Measurements from ENCODE around the gene PES1.

The PES1 gene

DNA sequence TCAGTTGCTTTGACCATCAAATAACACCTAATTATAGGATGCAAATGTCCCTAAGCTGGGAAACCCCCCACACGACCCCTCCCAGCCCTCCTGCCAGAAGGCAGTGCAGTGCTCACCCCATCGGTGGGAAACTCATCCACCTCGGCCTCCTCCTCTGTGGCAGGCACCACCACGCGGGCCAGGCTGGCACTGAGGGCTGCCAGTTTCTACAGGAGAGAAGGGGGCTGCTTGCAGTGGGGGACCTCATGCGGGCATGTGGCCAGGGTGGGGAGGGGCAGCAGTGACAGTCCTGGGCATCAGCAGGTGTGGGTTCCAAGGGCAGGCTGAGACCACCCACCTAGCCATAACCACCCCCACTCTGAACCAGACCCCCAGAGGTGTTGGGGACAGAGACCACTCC lies 10.8 kb downstream of the PES1 start:
- peak overlapping the region; percentile 6 for H3K4ac ChIP-seq (ENCODE audit: low read length)
- no peak overlapping the region for H2BK5ac ChIP-seq (ENCODE audit: low read length)
- WGBS, 2 donors (ENCODE audit: extremely low coverage in 2 of 2, insufficient read length in 2 of 2, insufficient replicate concordance in 1 of 2), result no CpG with 5 or more reads among the region's 6 CpGs
- H3K9me3 ChIP-seq (replicated peaks in 1 of 2; ENCODE audit: control insufficient read depth in 2 of 2, insufficient read depth in 1 of 2, low read depth in 1 of 2, low read length in 2 of 2), result no peaks in the 10 kb centered on the region
- H4K91ac ChIP-seq (ENCODE audit: low read depth, low read length, poor library complexity), result no peak overlapping the region
- H3K36me3 ChIP-seq (replicated peaks in 1 of 2; ENCODE audit: control insufficient read depth in 2 of 2, insufficient read depth in 2 of 2, low read length in 2 of 2), result peaks cover 80 to 99% of the 10 kb centered on the region in 2 donors
- H3K18ac ChIP-seq (ENCODE audit: low read length), result no peak overlapping the region
- peaks cover 8 to 10% of the 10 kb centered on the region in 2 donors for H3K4me1 ChIP-seq (ENCODE audit: control insufficient read depth in 2 of 2, insufficient read depth in 1 of 2, low read depth in 1 of 2, low read length in 2 of 2)
- no peak overlapping the region for H3K4me2 ChIP-seq (ENCODE audit: insufficient read depth, low read length, poor library complexity, severe bottlenecking)
- DNase-seq (ENCODE audit: low spot score), result no peak
- no peak overlapping the region for H2BK15ac ChIP-seq (ENCODE audit: low read length)
- no peak overlapping the region for H3K14ac ChIP-seq (ENCODE audit: low read length)
- H3K9ac ChIP-seq (ENCODE audit: low read depth, low read length, poor library complexity), result no peak overlapping the region
- no peak overlapping the region for H2AFZ ChIP-seq (ENCODE audit: low read length)
- no peaks in the 10 kb centered on the region for H3K27me3 ChIP-seq (ENCODE audit: control insufficient read depth in 3 of 3, insufficient read depth in 3 of 3, low read depth in 1 of 3, low read length in 3 of 3)
- no peak overlapping the region for H3K23ac ChIP-seq (ENCODE audit: low read depth, low read length, poor library complexity)
- no peak overlapping the region for H3K4me3 ChIP-seq (ENCODE audit: low read length in 2 of 2)
- H2BK12ac ChIP-seq (ENCODE audit: low read length), result no peak overlapping the region
- no peak overlapping the region for H2AK5ac ChIP-seq (ENCODE audit: low read depth, low read length)
- peaks cover 3% of the 10 kb centered on the region for H3K79me1 ChIP-seq (ENCODE audit: low read depth, low read length)
- H4K8ac ChIP-seq (ENCODE audit: low read depth, low read length), result no peak overlapping the region
- no peak overlapping the region for H2BK120ac ChIP-seq (ENCODE audit: low read depth, low read length)
- H3K27ac ChIP-seq (replicated peaks; ENCODE audit: low read length), result no peak overlapping the region

DNA sequence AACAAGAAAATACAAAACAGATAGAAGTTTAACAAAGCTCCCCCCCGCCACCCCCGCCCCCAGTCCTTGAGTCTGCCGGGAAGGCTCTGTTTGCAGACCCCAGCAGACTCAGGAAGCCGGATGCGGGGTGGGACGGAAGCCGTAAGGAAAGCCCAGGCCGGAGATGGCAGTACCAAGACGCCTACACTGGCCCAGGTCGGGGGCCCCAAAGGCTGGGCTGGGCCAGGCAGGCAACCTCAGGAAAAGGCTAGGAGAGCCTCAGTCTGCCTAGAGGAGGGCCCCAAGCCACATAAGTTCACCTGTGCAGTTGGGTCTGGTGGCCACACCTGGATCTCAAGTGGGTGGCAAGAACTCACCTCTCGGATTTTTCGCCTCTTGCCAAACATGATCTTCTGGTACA lies 13.2 kb downstream of the PES1 start:
- no peak overlapping the region for H2BK15ac ChIP-seq (ENCODE audit: low read length)
- H3K4me2 ChIP-seq (ENCODE audit: insufficient read depth, low read length, poor library complexity, severe bottlenecking), result no peak overlapping the region
- peaks cover 67 to 81% of the 10 kb centered on the region in 2 donors for H3K36me3 ChIP-seq (replicated peaks in 1 of 2; ENCODE audit: control insufficient read depth in 2 of 2, insufficient read depth in 2 of 2, low read length in 2 of 2)
- H3K9me3 ChIP-seq (replicated peaks in 1 of 2; ENCODE audit: control insufficient read depth in 2 of 2, insufficient read depth in 1 of 2, low read depth in 1 of 2, low read length in 2 of 2), result no peaks in the 10 kb centered on the region
- H3K27ac ChIP-seq (replicated peaks; ENCODE audit: low read length), result no peak overlapping the region
- H3K4ac ChIP-seq (ENCODE audit: low read length), result no peak overlapping the region
- no peak overlapping the region for H3K18ac ChIP-seq (ENCODE audit: low read length)
- no peak overlapping the region for H3K23ac ChIP-seq (ENCODE audit: low read depth, low read length, poor library complexity)
- DNase-seq (ENCODE audit: low spot score), result no peak
- H4K91ac ChIP-seq (ENCODE audit: low read depth, low read length, poor library complexity), result no peak overlapping the region
- peaks cover 8 to 20% of the 10 kb centered on the region in 2 donors for H3K4me1 ChIP-seq (ENCODE audit: control insufficient read depth in 2 of 2, insufficient read depth in 1 of 2, low read depth in 1 of 2, low read length in 2 of 2)
- H3K4me3 ChIP-seq (ENCODE audit: low read length in 2 of 2), result no peak overlapping the region
- peaks cover 3% of the 10 kb centered on the region for H3K79me1 ChIP-seq (ENCODE audit: low read depth, low read length)
- no peak overlapping the region for H2BK12ac ChIP-seq (ENCODE audit: low read length)
- no peak overlapping the region for H2AFZ ChIP-seq (ENCODE audit: low read length)
- H3K27me3 ChIP-seq (ENCODE audit: control insufficient read depth in 3 of 3, insufficient read depth in 3 of 3, low read depth in 1 of 3, low read length in 3 of 3), result no peaks in the 10 kb centered on the region
- no peak overlapping the region for H2BK5ac ChIP-seq (ENCODE audit: low read length)
- H3K9ac ChIP-seq (ENCODE audit: low read depth, low read length, poor library complexity), result no peak overlapping the region
- H2AK5ac ChIP-seq (ENCODE audit: low read depth, low read length), result no peak overlapping the region
- no peak overlapping the region for H2BK120ac ChIP-seq (ENCODE audit: low read depth, low read length)
- no CpG with 5 or more reads among the region's 12 CpGs for WGBS, 2 donors (ENCODE audit: extremely low coverage in 2 of 2, insufficient read length in 2 of 2, insufficient replicate concordance in 1 of 2)
- no peak overlapping the region for H3K14ac ChIP-seq (ENCODE audit: low read length)
- H4K8ac ChIP-seq (ENCODE audit: low read depth, low read length), result no peak overlapping the region

DNA sequence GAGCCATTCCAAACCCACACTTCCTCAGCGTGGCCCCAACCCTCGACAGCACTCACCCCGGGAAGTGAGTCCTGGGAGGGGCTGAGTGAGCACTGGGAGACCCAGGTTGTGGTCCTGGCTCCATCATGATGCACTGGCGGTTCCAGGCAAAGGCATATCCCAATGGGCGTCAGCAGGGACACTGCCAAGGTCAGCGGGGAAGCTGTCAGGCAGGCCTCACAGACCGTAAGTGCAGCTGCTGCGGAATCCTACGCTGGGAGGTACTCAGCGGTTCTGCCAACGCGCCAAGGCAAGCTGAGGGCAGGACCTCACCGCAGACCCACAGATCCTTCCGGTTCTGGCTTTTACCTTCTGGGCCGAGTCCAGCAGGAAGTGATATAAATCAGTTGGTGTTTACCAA lies 15.9 kb downstream of the PES1 start:
- peak overlapping the region; percentile 71 for H2BK5ac ChIP-seq (ENCODE audit: low read length)
- peaks cover 0 to 12% of the 10 kb centered on the region in 2 donors for H3K4me1 ChIP-seq (ENCODE audit: control insufficient read depth in 2 of 2, insufficient read depth in 1 of 2, low read depth in 1 of 2, low read length in 2 of 2)
- H2AK5ac ChIP-seq (ENCODE audit: low read depth, low read length), result peak overlapping the region; percentile 84
- H3K4me3 ChIP-seq (ENCODE audit: low read length in 2 of 2), result peak overlapping the region in 1 of 2 donors; percentile 39
- H2AFZ ChIP-seq (ENCODE audit: low read length), result no peak overlapping the region
- no peak overlapping the region for H2BK120ac ChIP-seq (ENCODE audit: low read depth, low read length)
- no peaks in the 10 kb centered on the region for H3K9me3 ChIP-seq (replicated peaks in 1 of 2; ENCODE audit: control insufficient read depth in 2 of 2, insufficient read depth in 1 of 2, low read depth in 1 of 2, low read length in 2 of 2)
- no CpG with 5 or more reads among the region's 15 CpGs for WGBS, 2 donors (ENCODE audit: extremely low coverage in 2 of 2, insufficient read length in 2 of 2, insufficient replicate concordance in 1 of 2)
- H3K18ac ChIP-seq (ENCODE audit: low read length), result no peak overlapping the region
- H3K23ac ChIP-seq (ENCODE audit: low read depth, low read length, poor library complexity), result peak overlapping the region; percentile 59
- H3K79me1 ChIP-seq (ENCODE audit: low read depth, low read length), result peaks cover 2% of the 10 kb centered on the region
- H2BK12ac ChIP-seq (ENCODE audit: low read length), result no peak overlapping the region
- H4K91ac ChIP-seq (ENCODE audit: low read depth, low read length, poor library complexity), result no peak overlapping the region
- H4K8ac ChIP-seq (ENCODE audit: low read depth, low read length), result no peak overlapping the region
- H3K4me2 ChIP-seq (ENCODE audit: insufficient read depth, low read length, poor library complexity, severe bottlenecking), result no peak overlapping the region
- DNase-seq (ENCODE audit: low spot score), result no peak
- peaks cover 48 to 55% of the 10 kb centered on the region in 2 donors for H3K36me3 ChIP-seq (replicated peaks in 1 of 2; ENCODE audit: control insufficient read depth in 2 of 2, insufficient read depth in 2 of 2, low read length in 2 of 2)
- H2BK15ac ChIP-seq (ENCODE audit: low read length), result no peak overlapping the region
- peak overlapping the region; percentile 56 for H3K9ac ChIP-seq (ENCODE audit: low read depth, low read length, poor library complexity)
- no peak overlapping the region for H3K27ac ChIP-seq (replicated peaks; ENCODE audit: low read length)
- peak overlapping the region; percentile 17 for H3K14ac ChIP-seq (ENCODE audit: low read length)
- H3K27me3 ChIP-seq (ENCODE audit: control insufficient read depth in 3 of 3, insufficient read depth in 3 of 3, low read depth in 1 of 3, low read length in 3 of 3), result peaks cover 0 to 3% (median 0%) of the 10 kb centered on the region in 3 experiments
- peak overlapping the region; percentile 41 for H3K4ac ChIP-seq (ENCODE audit: low read length)

- Histone ChIP-seq H2AFZ (ENCODE audit: low read length) (no peak overlapping the region), H4K8ac (ENCODE audit: low read depth, low read length) (no peak overlapping the region), H2AK5ac (ENCODE audit: low read depth, low read length) (peak overlapping the region; percentile 84), H3K14ac (ENCODE audit: low read length) (no peak overlapping the region), H4K91ac (ENCODE audit: low read depth, low read length, poor library complexity) (no peak overlapping the region), H3K4me1 (ENCODE audit: control insufficient read depth in 2 of 2, insufficient read depth in 1 of 2, low read depth in 1 of 2, low read length in 2 of 2) (peaks cover 0 to 12% of the 10 kb centered on the region in 2 donors), H3K4ac (ENCODE audit: low read length) (no peak overlapping the region), H2BK5ac (ENCODE audit: low read length) (peak overlapping the region; percentile 71), H3K4me3 (ENCODE audit: low read length in 2 of 2) (peak overlapping the region in 1 of 2 donors; percentile 72), H2BK12ac (ENCODE audit: low read length) (peak overlapping the region; percentile 30), H3K23ac (ENCODE audit: low read depth, low read length, poor library complexity) (no peak overlapping the region), H3K18ac (ENCODE audit: low read length) (peak overlapping the region; percentile 90), H3K9ac (ENCODE audit: low read depth, low read length, poor library complexity) (no peak overlapping the region), H3K9me3 (replicated peaks in 1 of 2; ENCODE audit: control insufficient read depth in 2 of 2, insufficient read depth in 1 of 2, low read depth in 1 of 2, low read length in 2 of 2) (no peaks in the 10 kb centered on the region), H3K36me3 (replicated peaks in 1 of 2; ENCODE audit: control insufficient read depth in 2 of 2, insufficient read depth in 2 of 2, low read length in 2 of 2) (peaks cover 40 to 47% of the 10 kb centered on the region in 2 donors), H3K4me2 (ENCODE audit: insufficient read depth, low read length, poor library complexity, severe bottlenecking) (peak overlapping the region; percentile 100), H2BK120ac (ENCODE audit: low read depth, low read length) (no peak overlapping the region), H3K27ac (replicated peaks; ENCODE audit: low read length) (peak overlapping the region; percentile 10), H3K27me3 (ENCODE audit: control insufficient read depth in 3 of 3, insufficient read depth in 3 of 3, low read depth in 1 of 3, low read length in 3 of 3) (peaks cover 0 to 3% (median 0%) of the 10 kb centered on the region in 3 experiments), H2BK15ac (ENCODE audit: low read length) (peak overlapping the region; percentile 30), H3K79me1 (ENCODE audit: low read depth, low read length) (no peaks in the 10 kb centered on the region)
- WGBS, 2 donors (ENCODE audit: extremely low coverage in 2 of 2, insufficient read length in 2 of 2, insufficient replicate concordance in 1 of 2), result no CpG with 5 or more reads among the region's 12 CpGs
- DNase-seq (ENCODE audit: low spot score), result no peak
Observed at GRCh38 chr22:30574997-30575671, 16.6 kb downstream of the PES1 start.
